ENCODE measurements around the gene LMAN1L.
A peak's percentile ranks its signal among the peaks of the same experiment; 100 is the strongest.

The LMAN1L gene

DNA sequence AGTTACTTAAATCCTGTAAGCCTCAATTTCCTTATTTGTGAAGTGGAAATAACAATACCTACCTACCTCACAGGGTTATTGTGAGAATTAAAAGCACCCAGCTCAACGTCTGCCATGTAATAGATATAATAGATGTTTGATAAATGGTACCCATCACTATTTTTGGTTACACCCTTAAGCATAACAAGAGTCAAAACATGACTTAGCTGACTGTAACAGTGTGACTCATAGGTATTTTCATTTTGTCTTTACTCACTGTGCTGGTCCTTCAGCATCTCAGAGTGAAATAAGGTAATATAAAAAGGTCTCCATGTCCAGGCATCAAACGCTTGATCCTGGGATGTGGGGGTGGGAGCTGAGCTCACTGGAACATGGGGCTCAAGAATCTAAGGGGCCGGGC lies 16.9 kb downstream of the LMAN1L start:
- DNase-seq (ENCODE audit: low read depth, low spot score): no peak
- H3K4me3 ChIP-seq (ENCODE audit: low read length): no peak overlapping the region

DNA sequence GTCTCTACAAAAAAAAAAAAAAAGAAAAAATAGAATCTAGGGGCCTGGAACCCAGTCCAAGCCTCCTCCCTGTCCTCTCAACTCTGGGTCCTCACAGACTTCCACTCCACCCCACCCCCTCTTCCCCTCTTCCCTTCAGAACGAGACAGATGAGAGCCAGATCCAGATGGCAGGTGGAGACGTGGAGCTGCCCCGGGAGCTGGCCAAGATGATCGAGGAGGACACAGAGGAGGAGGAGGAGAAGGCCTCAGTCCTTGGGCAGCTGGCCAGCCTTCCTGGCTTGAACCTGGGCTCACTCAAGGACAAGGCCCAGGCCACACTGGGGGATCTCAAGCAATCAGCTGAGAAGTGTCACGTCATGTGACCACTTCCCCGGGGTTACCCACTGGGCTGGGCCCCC lies 17.4 kb downstream of the LMAN1L start:
- no peak overlapping the region for H3K4me3 ChIP-seq (ENCODE audit: low read length)
- no peak for DNase-seq (ENCODE audit: low read depth, low spot score)

DNA sequence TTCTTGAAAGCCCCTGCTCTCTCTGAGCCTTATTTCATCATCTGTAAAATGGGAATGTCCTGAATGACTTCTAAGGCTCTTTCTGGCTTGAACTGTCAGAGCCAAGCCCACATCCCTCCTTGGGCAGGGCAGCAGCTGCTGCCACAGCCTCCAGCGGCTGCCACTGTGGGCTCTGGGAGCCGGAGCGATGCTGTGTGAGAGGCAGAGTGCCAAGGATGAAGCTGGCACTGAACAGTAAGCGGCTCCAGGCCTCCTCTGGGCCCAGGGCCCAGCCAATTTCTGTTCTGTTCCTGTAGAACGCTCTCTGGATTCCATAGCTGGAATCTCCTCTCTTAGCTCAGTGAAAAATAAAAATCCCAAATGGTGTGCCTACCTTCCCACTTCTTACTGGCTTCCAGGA lies 18.2 kb downstream of the LMAN1L start:
- DNase-seq (ENCODE audit: low read depth, low spot score): no peak
- no peak overlapping the region for H3K4me3 ChIP-seq (ENCODE audit: low read length)

DNA sequence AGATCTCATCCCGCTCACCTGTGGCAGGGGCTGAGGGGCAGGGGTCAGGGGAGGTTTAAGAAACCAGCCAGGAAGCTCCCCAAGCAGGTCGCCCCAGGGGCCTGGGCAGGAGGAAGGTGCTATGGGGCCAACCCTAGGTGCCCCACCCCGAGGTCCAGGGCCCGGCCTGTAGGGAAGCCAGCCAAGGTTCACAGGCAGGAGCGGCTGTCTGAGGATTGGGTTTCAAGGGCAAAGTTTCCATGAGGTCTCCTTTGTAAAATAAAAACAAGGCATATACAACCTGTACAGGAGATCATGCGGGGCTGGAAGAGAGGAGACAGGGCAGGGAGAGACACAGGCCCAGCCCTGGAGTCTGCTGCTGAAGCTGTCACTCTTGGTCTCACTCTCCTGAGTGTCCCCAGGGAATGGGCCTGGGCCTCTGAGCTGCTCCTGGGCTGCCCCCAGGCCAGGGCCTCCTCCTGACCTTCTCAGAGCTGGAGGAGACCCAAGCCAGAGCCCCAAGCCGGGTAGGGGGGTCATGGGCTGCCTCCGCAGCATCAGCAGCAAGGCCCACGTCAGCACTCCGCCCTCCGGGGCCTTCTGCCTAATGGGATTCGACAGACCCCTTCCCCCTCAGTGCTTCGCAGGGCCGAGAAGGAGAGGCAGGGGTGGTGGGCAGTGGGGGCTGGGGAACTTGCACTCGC lies 19.3 kb downstream of the LMAN1L start:
- DNase-seq (ENCODE audit: low read depth, low spot score): no peak
- H3K4me3 ChIP-seq (ENCODE audit: low read length): no peak overlapping the region

DNA sequence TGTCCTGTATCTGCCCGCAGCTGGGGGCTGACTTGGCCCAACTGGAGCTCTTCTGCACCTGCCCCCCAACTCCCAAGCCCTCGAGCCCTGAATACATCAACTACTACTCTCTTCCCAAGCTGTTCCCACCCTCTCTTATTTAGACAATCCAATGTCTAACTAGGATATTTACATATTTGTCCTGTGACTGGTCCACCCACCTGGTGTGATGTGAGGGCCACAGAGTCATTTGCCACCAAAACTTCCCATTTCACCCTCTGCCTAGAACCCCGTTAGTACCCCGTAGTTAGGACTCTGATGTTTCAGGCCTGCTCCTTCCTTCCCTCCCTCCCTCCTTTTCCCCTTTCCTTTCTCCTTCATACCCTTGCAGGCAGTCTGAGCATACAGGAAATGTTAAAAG lies 20.2 kb downstream of the LMAN1L start:
- H3K4me3 ChIP-seq (ENCODE audit: low read length): no peak overlapping the region
- DNase-seq (ENCODE audit: low read depth, low spot score): no peak

DNA sequence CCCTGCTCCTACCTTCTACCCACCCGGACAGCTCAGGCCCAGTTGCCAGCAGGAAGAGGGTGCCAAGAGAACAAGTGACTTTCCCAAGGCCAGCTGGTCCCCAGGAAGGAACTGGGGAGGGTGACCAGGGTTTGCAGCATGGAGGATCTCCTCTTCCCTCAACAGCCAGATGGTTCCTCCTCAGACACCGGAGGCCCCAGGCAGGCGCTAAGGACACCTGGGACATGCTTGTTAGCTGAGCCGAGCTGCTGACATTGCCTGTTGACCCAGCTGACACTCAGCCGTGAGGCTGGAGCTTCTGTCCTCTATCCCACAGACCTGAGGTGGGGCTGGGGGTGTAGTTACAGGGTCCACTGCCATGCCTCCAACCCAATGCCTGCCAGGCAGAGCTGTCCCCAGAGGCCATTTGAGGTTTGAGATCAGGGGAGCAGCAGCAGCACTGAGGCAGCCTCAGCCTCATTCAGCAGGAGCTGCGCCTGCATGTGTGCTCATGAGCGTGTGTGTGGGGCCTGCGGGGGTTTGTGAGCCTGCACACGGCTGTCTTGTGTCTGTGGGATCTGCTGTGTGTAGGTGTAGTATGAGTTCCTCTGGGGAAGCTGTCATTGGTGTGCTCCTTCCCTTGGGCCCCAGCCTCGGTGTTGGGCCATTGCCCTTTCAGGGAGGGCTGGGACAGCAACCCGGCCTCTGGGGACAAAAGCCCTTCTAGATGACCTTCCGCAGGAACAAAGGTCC lies 20.9 kb downstream of the LMAN1L start:
- H3K4me3 ChIP-seq (ENCODE audit: low read length): no peak overlapping the region
- no peak for DNase-seq (ENCODE audit: low read depth, low spot score)

DNA sequence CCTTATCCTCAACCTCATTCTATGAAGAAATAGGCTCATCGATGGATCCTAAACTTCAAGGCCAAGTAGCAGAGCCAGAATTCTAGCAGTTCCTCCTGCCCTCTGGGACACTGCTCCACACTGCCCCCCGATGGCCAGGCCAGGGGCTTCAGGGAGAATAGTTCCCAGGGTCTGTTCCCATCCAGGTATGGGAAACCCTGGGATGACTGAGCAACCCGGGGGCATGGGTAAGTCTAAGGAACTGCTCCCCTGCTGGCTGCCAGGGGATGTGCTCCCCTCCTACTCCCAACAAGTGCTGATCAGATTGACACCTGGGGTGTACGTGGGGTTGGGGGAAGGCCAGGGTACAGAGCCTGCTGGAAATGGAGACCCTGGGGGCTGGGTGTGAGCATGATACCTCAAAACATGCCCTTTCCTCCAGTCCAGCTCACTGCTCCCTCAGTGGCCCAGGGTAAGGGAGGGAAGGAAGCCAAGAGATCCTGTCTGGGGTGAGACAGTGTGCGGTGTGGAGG lies 22.7 kb downstream of the LMAN1L start:
- no peak for DNase-seq (ENCODE audit: low read depth, low spot score)
- H3K4me3 ChIP-seq (ENCODE audit: low read length): no peak overlapping the region

DNA sequence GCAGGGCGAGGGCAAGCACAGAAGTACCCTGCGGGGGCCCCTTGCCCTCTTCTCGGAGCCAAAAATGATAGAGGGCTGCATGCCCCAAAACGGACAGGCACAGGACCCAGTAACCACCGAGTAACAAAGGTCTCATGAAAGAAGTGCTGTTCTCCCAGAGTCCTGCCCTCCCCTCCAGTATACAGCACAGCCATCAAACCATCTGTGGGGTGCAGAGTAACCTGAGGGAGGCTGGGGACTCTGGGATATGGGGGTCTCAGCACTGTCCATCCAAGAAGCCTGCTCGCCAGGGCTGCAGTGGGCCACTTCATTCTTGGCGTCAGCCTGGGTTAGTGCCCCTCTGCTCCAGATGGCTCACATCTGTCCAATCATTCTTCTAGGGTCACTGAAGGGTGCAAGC lies 24.2 kb downstream of the LMAN1L start:
- no peak overlapping the region for H3K4me3 ChIP-seq (ENCODE audit: low read length)
- no peak for DNase-seq (ENCODE audit: low read depth, low spot score)

DNA sequence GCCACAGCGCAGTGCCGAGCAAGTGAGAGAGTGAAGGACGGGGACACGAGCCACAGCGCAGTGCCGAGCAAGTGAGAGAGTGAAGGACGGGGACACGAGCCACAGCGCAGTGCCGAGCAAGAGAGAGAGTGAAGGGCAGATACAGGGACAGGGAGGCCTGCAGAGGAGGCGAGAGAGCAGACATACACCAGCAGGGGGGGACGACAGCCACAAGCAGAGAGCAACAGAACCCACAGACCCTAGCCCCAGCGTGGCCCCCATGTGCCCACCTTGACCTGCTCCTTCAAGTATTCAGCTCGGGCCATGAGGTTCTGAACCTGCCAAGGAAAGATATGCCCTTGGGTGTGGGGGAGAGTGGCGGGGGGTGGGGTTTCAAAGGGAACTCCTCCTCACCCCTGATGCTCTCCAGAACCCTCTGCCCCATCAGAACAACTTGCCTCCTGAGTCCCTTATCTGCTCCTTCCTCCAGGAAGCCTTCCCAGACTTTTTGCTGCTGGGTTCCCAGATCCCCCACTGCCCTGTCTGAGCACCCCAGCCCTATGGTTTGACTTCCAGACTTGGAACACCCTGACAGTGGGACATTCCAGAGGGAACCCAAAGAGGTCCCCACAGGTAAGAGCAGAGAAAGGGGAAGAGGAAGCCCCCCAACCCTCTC lies 25.0 kb downstream of the LMAN1L start:
- no peak for DNase-seq (ENCODE audit: low read depth, low spot score)
- H3K4me3 ChIP-seq (ENCODE audit: low read length): no peak overlapping the region

DNA sequence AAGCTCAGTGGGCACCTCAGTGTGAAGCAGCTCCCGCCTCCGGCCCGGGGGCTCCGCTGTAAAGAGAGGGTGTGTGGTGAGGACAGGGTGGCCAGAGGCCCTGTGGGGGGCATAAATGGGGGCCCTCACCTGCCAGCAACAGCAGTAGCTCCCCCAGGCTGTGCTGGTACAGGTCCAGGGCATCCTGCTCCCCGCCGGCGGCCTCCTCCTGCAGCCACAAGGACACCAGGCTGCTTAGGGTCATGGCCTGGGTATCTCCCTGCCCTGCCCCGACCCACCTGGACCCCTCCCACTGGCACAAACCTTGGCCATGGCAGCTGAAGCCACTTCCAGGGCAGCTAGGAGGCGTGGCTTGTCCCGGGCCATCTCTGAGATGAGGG lies 25.5 kb downstream of the LMAN1L start:
- no peak overlapping the region for H3K4me3 ChIP-seq (ENCODE audit: low read length)
- no peak for DNase-seq (ENCODE audit: low read depth, low spot score)

DNA sequence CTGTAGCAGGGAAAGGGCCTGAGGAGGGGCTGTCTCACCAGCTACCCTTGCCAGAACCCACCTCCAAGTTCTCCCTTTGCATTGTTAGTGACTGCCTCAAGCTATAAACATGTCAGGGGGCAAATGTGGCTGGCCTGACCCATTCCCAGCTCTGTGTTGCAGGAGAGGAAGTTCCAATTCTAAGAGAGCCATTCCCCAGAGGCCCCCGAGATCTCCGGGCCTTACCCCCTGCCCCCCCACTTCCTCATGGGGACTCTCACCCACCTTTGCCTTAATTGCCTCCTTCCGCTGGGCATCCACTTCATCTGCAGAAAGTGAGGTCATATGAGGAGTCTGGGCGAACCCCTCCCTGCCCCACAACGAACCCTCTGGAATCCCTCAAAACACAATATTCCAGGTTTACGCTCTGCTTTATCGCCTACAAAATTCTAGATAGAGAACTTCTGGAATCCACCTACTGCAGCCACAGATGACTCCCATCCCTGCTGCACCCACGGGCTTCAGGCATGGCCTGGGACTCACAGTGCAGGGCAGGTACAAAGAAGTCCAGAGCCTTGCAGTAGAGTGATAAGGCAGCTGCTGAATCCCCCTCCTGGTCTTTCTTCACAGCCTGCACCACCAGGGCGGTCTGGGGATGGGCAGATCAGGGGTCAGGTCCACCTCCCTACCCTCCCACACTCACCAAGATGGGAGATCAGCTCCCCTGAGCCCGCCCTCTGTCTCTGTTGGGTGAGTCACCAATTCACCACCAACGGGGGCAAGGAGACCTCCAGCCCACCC lies 26.3 kb downstream of the LMAN1L start:
- no peak overlapping the region for H3K4me3 ChIP-seq (ENCODE audit: low read length)
- DNase-seq (ENCODE audit: low read depth, low spot score): no peak

DNA sequence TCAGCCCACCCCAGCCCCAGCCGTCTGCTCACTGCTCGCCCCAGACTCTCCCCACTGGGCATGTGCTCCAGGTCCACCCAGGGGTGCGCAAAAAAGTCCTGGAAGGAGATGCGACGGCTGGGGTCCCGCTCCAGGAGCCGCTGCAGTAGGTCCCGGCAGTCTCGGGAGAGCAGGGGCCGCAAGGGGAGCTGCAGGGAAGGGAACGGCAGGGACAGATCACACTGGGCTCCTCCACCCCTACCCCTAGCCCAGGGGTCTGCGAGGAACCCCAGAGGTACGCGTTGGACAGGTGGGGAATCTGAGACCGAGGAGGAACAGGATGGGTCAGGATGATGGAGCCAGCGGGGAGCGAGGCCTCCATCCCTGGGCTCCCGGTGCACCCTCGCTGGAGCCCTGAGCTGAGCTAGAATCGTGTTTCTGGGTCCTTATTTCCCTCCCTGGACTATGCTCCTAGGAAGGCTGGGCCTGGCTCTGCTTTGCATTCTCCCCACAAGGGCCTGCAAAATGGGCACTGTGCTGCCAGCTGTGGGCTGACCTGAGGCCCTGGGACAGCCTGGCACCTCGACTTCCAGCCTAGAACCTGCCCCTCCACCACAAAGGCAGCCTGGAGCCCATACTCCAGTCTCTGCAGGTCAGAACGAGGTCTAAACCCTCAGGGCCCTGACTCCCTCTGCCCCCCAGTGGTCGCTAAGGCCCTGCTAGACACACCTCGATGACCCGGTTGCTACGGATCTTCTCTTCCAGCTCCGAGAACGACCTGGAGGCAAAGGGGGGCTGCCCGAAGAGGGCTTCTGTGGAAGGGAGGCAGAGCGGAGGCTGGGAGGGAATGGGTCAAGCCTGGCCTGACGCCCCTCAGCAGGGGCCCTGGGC lies 27.1 kb downstream of the LMAN1L start:
- DNase-seq (ENCODE audit: low read depth, low spot score): no peak
- H3K4me3 ChIP-seq (ENCODE audit: low read length): no peak overlapping the region

DNA sequence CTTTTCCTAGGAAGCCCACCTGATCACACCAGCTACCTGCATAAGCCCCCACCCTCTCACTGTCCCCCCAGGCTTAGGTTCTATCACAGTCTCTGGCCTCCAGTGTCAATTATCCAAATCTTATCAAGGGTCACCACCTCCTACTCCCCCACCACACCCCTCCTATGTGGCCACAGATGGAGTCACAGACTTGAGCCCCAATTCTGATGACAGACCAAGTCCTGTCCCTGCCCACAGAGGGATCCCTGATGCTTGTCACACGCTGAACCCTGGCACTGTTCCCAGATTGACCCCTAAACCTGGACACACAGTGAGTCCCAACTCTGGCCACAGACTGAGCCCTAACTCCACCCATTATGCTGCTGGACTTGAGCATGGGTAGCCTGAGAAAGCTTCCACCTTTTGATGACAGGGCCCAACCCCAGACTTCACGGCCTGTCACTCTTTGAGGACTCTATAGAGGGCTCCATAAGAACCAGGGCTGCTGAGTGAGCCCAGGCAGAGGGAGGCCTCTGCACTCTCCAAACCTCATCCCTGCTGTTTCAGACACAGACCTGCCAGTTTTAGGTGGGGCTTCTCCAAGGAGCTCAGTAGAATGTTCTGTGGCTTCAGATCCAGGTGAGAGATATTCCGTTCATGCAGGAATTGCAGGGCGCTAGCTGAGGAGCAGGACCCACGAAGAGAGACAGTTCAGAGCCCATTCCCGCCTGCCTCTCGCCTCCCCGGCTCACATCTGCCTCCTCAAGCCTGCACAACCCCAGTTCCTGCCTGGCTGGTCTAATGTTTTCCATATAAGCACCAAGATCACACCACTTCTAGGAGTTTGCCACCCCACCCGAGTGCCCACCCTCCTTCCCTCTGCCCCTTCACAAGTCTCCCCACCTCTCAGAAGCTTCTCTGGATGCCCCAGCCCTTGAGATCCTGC lies 28.5 kb downstream of the LMAN1L start:
- DNase-seq (ENCODE audit: low read depth, low spot score): no peak
- H3K4me3 ChIP-seq (ENCODE audit: low read length): no peak overlapping the region

DNA sequence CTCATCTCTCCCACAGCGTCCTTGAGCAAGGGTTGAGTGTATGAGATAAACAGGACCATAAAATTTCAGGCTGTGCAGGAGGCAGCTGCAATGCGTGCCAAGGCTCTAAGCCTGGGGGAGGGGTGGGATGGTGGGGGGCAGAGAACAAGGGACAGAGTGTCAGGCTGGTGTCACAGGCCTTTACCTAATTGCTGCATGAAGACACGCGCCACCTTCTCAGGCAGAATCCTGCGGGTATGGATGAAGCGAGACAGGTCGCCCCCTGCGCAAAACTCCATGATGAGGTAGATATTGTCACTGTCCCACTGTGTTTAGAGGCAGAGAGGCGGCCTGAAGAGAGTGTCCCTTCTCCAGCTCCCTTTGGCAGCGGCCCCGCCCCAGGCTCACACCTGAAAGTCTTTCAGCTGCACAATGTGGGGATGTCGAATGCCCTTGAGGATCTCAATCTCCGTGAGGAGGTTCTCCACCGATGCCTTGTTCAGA lies 29.3 kb downstream of the LMAN1L start:
- no peak for DNase-seq (ENCODE audit: low read depth, low spot score)
- H3K4me3 ChIP-seq (ENCODE audit: low read length): peak overlapping the region; percentile 86

DNA sequence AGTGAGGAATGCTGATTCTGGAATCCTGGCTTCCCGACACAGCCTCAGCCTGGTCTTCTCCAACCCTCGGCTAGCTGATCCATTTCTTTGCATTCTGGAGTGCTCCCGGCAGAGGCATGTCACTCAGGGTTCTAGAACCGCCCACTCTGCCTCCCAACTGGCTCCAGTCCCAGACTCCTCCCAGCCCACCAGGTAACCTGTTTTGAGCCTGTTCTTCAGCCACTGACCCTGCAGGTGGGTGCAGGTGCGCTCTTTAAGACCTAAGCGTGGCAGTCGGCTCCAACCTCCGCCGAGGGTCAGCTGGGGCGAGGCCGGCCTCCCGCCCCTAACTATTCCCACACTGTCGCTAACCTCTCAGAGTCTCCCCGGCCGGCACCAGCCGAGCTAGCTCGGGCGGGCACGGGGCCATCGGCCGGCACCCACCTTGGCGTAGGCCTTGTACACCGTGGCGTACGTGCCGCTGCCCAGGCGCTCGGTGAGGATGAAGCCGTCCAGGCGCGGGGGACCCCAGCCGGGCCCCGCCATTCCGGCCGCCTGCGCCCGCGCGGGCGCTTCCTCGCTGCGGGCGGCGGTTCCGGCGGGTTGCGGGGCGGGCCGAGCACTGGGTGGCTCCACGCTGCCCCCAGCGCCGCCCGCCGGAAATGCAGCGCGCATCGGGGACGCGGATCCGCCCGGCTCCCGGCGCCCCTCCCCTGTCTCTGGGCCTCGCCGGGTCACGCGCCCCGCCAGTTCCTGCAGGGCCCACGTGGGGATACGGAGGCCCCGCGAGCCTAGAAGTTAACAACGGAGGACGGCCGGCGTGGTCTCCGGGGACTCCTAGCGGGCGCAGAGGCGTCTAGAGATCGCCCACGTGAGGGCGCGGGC lies 30.2 kb downstream of the LMAN1L start, which contains the start of gene ULK3:
ULK3 (minus strand) TSS at position 576 of the 864 bp plus-strand sequence; CDS start at position 525, 51 bp downstream.
- DNase-seq (ENCODE audit: low read depth, low spot score): peak; percentile 80

DNA sequence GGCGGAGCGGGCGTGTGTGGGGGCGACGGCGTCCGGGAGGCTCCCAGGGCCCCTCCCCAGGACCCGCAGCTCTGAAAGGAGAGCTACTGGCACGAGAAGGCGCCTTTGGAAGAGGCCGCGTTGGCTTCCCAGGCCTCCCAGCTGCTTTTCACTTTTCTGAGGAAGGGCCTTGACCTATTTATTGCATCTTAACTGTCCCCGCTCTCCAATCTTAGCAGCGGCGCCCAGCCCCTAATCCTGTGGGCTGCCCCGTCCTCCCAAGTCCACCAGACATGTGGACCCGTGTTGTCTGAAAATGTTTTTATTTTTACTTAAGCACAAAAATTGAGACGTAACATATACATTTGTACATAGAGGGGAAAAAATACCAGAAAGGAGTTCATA lies 30.8 kb downstream of the LMAN1L start:
- peak overlapping the region; percentile 86 for H3K4me3 ChIP-seq (ENCODE audit: low read length)
- no peak for DNase-seq (ENCODE audit: low read depth, low spot score)

More for the DNA sequence above, 30.2 kb downstream of the LMAN1L start, which contains the start of gene ULK3:
- peak within 1 kb of the TSS; percentile 86 for H3K4me3 ChIP-seq (ENCODE audit: low read length)

All from Jurkat, Clone E6-1 (cell line).